Calu3 (cell line): ENCODE data around the gene ZNF763. TPM values are rescaled to one million over a fixed set of nuclear protein-coding genes. Genes with fewer than 3 reads are reported as not detected.

ENCODE experiments used
- BruUV-seq: library from RNA; stranded (reverse); fragments of 400-500 nt; replicated peaks from 2 replicates; lab custom pipeline; 2021; lab: Mats Ljungman, UMichigan
- CTCF ChIA-PET: fragments of 300-600 bp; sonication (Branson Sonifier 250); formaldehyde crosslinking; loops from one replicate; lab custom pipeline; 2022; ENCODE audit warnings: antibody characterized with exemption; lab: Charles Lee
- DNase-seq: peaks from one replicate; pipeline ENCODE4 v3.0.0; 2022
- H3K27ac Mint-ChIP-seq: one replicate; pipeline ENCODE4 v1.8.0; 2022; ENCODE audit warnings: mixed read lengths; ENCODE audit not compliant: unreplicated experiment
- H3K27me3 Mint-ChIP-seq: one replicate; pipeline ENCODE4 v1.8.0; 2022; ENCODE audit warnings: mixed read lengths; ENCODE audit not compliant: unreplicated experiment
- H3K36me3 Mint-ChIP-seq: one replicate; pipeline ENCODE4 v1.8.0; 2022; ENCODE audit warnings: mild to moderate bottlenecking, moderate library complexity, mixed read lengths; ENCODE audit not compliant: insufficient read depth, unreplicated experiment
- H3K4me1 Mint-ChIP-seq: one replicate; pipeline ENCODE4 v1.8.0; 2022; ENCODE audit warnings: mild to moderate bottlenecking, low read depth, mixed read lengths; ENCODE audit not compliant: unreplicated experiment
- H3K4me3 Mint-ChIP-seq: one replicate; pipeline ENCODE4 v1.8.0; 2022; ENCODE audit warnings: mild to moderate bottlenecking, low read depth, moderate library complexity, mixed read lengths; ENCODE audit not compliant: unreplicated experiment
- H3K9me3 Mint-ChIP-seq: one replicate; pipeline ENCODE4 v1.8.0; 2022; ENCODE audit warnings: low read depth, mixed read lengths; ENCODE audit not compliant: unreplicated experiment
- intact Hi-C: fragments of 100-400 bp; cut with micrococcal nuclease; formaldehyde crosslinking; loops from one replicate; pipeline ENCODE4 v1.10.0; 2022; ENCODE audit not compliant: unreplicated experiment
- total RNA-seq: library from RNA; stranded (reverse); gene quantifications from 2 replicates; pipeline ENCODE4 v1.2.3, GENCODE V29; 2022
- TF ChIP-seq, protein P1 (sequence below): fragments of 200-600 bp; IDR thresholded peaks from one replicate; pipeline ENCODE4 v1.8.0; 2022; ENCODE audit warnings: antibody characterized with exemption; ENCODE audit not compliant: unreplicated experiment

Gene ZNF763
- total RNA-seq, 1 experiment from 2014 or later, result 1.7 TPM

DNA sequence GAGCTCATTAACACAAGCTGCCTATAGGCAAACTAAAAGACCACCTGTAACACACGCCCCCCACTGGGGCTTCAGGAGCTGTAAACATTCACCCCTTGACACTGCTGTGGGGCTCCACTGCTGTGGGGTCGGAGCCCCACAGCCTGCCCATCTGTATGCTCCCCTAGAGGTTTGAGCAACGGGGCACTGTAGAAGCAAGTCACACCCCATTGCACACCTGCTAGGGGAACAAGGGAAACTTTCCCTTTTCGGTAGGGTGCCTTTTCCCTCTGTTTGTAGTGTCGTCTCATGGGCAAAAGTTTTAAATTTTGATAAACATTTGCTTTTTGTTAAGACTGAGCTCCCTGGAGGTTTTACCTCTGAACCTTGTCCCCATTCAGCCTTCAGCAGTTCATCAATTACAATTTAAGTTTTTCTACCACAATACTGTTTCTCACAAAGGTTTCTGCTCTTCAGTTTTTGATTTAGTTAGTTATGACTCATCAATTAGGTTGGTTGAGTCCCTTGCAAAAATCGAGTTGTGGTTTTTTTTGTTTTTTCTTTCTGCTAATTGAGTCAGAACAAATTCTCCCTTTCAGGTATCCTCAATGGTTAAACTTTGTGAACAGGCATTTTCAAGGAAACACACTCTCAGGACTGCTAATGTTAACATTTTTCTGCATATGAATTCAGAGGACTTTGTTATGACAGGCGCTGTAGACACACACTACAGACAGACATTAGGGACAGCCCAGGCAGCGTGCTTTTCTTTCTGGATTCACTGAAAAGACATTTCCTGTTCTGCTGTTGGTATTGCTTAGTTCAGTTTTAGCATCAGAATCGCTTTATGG lies 35.5 kb downstream of the ZNF763 start:
- no peak overlapping the region for H3K4me3 Mint-ChIP-seq

DNA sequence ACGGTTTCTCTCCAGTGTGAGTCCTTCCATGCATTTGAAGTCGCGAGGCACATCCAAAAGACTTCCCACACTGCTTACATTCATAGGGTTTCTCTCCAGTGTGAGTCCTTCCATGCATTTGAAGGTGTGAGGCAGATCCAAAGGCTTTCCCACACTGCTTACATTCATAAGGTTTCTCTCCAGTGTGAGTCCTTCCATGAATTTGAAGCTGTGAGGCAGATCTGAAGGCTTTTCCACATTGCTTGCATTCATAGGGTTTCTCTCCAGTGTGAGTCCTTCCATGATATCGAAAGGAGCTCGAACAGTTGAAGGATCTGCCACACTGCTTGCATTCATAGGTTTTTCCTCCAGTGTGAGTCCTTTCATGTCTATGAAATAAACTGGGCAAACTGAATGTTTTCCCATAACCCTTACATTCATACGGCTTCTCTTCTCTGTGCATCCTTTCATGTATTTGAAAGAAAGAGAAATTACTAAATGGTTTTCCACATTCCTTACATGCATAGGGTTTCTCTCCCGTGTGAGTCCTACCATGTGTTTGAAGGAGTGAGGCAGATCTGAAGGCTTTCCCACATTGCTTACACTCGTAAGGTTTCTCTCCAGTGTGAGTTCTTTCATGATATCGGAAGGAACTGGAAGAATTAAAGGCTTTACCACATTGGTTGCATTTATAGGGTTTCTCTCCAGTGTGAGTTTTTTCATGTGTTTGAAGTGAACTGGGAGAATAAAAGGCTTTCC lies 50.3 kb downstream of the ZNF763 start:
- CTCF ChIA-PET, result no interaction called here
- no peak overlapping the region for H3K4me3 Mint-ChIP-seq
- peaks cover 5% of the 10 kb centered on the region for H3K9me3 Mint-ChIP-seq

More for the DNA sequence above, 35.5 kb downstream of the ZNF763 start:
- no peaks in the 10 kb centered on the region for H3K4me1 Mint-ChIP-seq
- no peak overlapping the region for H3K27ac Mint-ChIP-seq
- no TSS peak for BruUV-seq
- intact Hi-C loops, result no loop called here
- no peak for DNase-seq
- H3K36me3 Mint-ChIP-seq, result no peaks in the 10 kb centered on the region
- H3K9me3 Mint-ChIP-seq, result peaks cover 10% of the 10 kb centered on the region
- TF ChIP-seq, protein P1, sequence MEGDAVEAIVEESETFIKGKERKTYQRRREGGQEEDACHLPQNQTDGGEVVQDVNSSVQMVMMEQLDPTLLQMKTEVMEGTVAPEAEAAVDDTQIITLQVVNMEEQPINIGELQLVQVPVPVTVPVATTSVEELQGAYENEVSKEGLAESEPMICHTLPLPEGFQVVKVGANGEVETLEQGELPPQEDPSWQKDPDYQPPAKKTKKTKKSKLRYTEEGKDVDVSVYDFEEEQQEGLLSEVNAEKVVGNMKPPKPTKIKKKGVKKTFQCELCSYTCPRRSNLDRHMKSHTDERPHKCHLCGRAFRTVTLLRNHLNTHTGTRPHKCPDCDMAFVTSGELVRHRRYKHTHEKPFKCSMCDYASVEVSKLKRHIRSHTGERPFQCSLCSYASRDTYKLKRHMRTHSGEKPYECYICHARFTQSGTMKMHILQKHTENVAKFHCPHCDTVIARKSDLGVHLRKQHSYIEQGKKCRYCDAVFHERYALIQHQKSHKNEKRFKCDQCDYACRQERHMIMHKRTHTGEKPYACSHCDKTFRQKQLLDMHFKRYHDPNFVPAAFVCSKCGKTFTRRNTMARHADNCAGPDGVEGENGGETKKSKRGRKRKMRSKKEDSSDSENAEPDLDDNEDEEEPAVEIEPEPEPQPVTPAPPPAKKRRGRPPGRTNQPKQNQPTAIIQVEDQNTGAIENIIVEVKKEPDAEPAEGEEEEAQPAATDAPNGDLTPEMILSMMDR, result no peak
- no peaks in the 10 kb centered on the region for H3K27me3 Mint-ChIP-seq
- CTCF ChIA-PET, result no interaction called here

DNA sequence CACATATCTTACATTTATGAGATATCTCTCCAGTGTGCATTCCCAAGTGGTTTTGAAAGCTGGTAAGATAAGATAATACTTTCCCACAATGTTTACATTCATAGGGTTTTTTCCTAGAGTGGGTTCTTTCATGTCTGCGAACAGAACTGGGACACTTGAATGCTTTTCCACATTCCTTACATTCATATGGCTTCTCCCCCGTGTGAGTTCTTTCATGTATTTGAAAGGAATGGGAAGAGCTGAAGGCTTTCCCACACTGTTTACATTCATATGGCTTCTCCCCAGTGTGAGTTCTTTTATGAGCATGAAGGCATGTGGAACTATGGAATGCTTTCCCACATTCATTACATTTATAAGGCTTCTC lies 50.9 kb downstream of the ZNF763 start:
- CTCF ChIA-PET, result no interaction called here
- TF ChIP-seq, protein P1, result no peak
- no peak overlapping the region for H3K4me3 Mint-ChIP-seq
- no TSS peak for BruUV-seq
- H3K36me3 Mint-ChIP-seq, result peaks cover 8% of the 10 kb centered on the region
- H3K27ac Mint-ChIP-seq, result no peak overlapping the region
- H3K27me3 Mint-ChIP-seq, result no peaks in the 10 kb centered on the region
- H3K4me1 Mint-ChIP-seq, result no peaks in the 10 kb centered on the region
- peaks cover 5% of the 10 kb centered on the region for H3K9me3 Mint-ChIP-seq
- DNase-seq, result no peak
- intact Hi-C loops, result no loop called here

More for the DNA sequence above, 50.3 kb downstream of the ZNF763 start:
- no peak overlapping the region for H3K27ac Mint-ChIP-seq
- H3K27me3 Mint-ChIP-seq, result no peaks in the 10 kb centered on the region
- peaks cover 8% of the 10 kb centered on the region for H3K36me3 Mint-ChIP-seq
- no peak for DNase-seq
- no TSS peak for BruUV-seq
- intact Hi-C loops, result no loop called here
- no peaks in the 10 kb centered on the region for H3K4me1 Mint-ChIP-seq
- TF ChIP-seq, protein P1, result no peak

Other genes with a start within 250 kb of the ZNF763 start
- 7.4 and 7.9 TPM in 2 replicates for gene ZNF823, start 226.1 kb upstream of the ZNF763 start, total RNA-seq
- 2.5 and 3.4 TPM in 2 replicates for gene ZNF441, start 198.0 kb upstream of the ZNF763 start, total RNA-seq
- 0.24 and 0.92 TPM in 2 replicates for gene ZNF491, start 166.5 kb upstream of the ZNF763 start, total RNA-seq
- gene ZNF440, start 150.8 kb upstream of the ZNF763 start, total RNA-seq, result 14.4 and 21.2 TPM in 2 replicates
- 0.71 TPM in 2 replicates for gene ZNF439, start 116.3 kb upstream of the ZNF763 start, total RNA-seq
- 9.4 and 10.3 TPM in 2 replicates for gene ZNF69, start 77.3 kb upstream of the ZNF763 start, total RNA-seq
- gene ZNF700, start 39.9 kb upstream of the ZNF763 start, total RNA-seq, result 11.4 and 11.7 TPM in 2 replicates
- 3.0 and 3.7 TPM in 2 replicates for gene ZNF433, start 70.6 kb downstream of the ZNF763 start, total RNA-seq
- 0.49 and 0.66 TPM in 2 replicates for gene ZNF878, start 87.9 kb downstream of the ZNF763 start, total RNA-seq
- gene ZNF844, start 99.7 kb downstream of the ZNF763 start, total RNA-seq, result not detected in 2 replicates
- gene ZNF20, start 175.3 kb downstream of the ZNF763 start, total RNA-seq, result 2.0 and 4.5 TPM in 2 replicates
- gene ZNF625, start 191.7 kb downstream of the ZNF763 start, total RNA-seq, result not detected in 2 replicates
- gene ZNF136, start 198.1 kb downstream of the ZNF763 start, total RNA-seq, result 4.3 and 4.9 TPM in 2 replicates